Fibroblast of pulmonary artery (primary cell): ENCODE data around the gene PCDHGA12.

ENCODE experiments used
- DNase-seq: peaks from one replicate; pipeline ENCODE4 v3.0.0-alpha.2; 2010; ENCODE audit warnings: low read depth
- H3K4me3 ChIP-seq: replicated peaks from 2 replicates; pipeline ENCODE4 v1.5.1; 2011; ENCODE audit warnings: low read depth, mild to moderate bottlenecking, control low read depth, low read length, moderate library complexity
- TF ChIP-seq, protein P1 (sequence below): IDR thresholded peaks from 2 replicates; pipeline ENCODE4 v1.5.1; 2011; ENCODE audit warnings: mild to moderate bottlenecking, control low read depth, low read length, inconsistent platforms; ENCODE audit errors: missing control alignments

The PCDHGA12 gene

DNA sequence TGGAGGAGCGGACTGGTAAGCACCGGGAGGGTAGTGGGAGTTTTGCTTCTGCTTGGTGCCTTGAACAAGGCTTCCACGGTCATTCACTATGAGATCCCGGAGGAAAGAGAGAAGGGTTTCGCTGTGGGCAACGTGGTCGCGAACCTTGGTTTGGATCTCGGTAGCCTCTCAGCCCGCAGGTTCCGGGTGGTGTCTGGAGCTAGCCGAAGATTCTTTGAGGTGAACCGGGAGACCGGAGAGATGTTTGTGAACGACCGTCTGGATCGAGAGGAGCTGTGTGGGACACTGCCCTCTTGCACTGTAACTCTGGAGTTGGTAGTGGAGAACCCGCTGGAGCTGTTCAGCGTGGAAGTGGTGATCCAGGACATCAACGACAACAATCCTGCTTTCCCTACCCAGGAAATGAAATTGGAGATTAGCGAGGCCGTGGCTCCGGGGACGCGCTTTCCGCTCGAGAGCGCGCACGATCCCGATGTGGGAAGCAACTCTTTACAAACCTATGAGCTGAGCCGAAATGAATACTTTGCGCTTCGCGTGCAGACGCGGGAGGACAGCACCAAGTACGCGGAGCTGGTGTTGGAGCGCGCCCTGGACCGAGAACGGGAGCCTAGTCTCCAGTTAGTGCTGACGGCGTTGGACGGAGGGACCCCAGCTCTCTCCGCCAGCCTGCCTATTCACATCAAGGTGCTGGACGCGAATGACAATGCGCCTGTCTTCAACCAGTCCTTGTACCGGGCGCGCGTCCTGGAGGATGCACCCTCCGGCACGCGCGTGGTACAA is 46.0 kb downstream of the PCDHGA12 start:
- DNase-seq = peak; percentile 82
- H3K4me3 ChIP-seq = peak overlapping the region; percentile 74
- TF ChIP-seq, protein P1, sequence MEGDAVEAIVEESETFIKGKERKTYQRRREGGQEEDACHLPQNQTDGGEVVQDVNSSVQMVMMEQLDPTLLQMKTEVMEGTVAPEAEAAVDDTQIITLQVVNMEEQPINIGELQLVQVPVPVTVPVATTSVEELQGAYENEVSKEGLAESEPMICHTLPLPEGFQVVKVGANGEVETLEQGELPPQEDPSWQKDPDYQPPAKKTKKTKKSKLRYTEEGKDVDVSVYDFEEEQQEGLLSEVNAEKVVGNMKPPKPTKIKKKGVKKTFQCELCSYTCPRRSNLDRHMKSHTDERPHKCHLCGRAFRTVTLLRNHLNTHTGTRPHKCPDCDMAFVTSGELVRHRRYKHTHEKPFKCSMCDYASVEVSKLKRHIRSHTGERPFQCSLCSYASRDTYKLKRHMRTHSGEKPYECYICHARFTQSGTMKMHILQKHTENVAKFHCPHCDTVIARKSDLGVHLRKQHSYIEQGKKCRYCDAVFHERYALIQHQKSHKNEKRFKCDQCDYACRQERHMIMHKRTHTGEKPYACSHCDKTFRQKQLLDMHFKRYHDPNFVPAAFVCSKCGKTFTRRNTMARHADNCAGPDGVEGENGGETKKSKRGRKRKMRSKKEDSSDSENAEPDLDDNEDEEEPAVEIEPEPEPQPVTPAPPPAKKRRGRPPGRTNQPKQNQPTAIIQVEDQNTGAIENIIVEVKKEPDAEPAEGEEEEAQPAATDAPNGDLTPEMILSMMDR = no peak

DNA sequence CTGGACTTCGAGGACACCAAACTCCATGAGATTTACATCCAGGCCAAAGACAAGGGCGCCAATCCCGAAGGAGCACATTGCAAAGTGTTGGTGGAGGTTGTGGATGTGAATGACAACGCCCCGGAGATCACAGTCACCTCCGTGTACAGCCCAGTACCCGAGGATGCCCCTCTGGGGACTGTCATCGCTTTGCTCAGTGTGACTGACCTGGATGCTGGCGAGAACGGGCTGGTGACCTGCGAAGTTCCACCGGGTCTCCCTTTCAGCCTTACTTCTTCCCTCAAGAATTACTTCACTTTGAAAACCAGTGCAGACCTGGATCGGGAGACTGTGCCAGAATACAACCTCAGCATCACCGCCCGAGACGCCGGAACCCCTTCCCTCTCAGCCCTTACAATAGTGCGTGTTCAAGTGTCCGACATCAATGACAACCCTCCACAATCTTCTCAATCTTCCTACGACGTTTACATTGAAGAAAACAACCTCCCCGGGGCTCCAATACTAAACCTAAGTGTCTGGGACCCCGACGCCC is 46.8 kb downstream of the PCDHGA12 start:
- DNase-seq = no peak
- TF ChIP-seq, protein P1 = no peak
- H3K4me3 ChIP-seq = peak overlapping the region; percentile 74

DNA sequence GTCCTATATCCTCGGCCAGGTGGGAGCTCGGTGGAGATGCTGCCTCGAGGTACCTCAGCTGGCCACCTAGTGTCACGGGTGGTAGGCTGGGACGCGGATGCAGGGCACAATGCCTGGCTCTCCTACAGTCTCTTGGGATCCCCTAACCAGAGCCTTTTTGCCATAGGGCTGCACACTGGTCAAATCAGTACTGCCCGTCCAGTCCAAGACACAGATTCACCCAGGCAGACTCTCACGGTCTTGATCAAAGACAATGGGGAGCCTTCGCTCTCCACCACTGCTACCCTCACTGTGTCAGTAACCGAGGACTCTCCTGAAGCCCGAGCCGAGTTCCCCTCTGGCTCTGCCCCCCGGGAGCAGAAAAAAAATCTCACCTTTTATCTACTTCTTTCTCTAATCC is 47.5 kb downstream of the PCDHGA12 start:
- TF ChIP-seq, protein P1 = no peak
- DNase-seq = peak; percentile 20
- peak overlapping the region; percentile 74 for H3K4me3 ChIP-seq

DNA sequence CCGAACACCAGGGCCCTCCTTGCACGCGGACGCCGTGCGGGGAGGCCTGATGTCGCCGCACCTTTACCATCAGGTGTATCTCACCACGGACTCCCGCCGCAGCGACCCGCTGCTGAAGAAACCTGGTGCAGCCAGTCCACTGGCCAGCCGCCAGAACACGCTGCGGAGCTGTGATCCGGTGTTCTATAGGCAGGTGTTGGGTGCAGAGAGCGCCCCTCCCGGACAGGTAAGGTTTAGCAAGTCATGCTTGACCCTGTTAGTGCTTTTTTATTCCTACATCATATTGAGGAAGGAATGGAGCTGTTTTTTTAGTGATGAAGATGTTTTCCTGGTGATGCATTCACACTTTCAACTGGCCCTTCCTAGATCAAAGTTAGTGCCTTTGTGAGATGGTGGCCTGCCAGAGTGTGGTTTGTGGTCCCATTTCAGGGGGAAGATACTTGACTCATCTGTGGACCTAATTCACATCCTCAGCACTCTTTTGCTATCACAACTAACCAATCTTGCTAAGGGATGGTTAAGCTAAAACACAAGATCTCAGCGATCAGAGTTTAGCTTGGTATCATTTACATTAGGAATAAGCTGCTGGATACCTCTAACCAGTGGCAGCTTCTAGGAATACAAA is 48.1 kb downstream of the PCDHGA12 start:
- H3K4me3 ChIP-seq = peak overlapping the region; percentile 74
- DNase-seq = no peak
- TF ChIP-seq, protein P1 = peak; percentile 20

DNA sequence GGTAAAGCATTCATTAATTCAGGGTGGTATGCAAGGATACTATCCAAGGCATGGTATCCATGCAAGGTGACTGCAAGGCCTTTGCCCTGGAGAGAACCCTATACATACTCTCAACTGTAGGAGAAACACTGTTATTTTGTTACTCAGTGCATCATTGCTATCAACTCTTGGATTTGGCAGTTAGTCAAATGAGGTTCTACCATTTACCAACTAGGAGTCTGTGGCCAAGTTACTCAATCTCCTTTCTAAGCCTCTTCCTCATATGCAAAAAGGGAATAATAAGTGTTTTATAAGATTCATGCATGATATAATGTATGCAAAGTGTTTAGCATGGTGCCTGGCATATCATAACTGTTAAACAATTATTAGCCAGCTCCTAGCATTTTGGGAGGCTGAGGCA is 49.5 kb downstream of the PCDHGA12 start:
- TF ChIP-seq, protein P1 = no peak
- no peak overlapping the region for H3K4me3 ChIP-seq
- peak; percentile 50 for DNase-seq
